Liver (tissue), 9 donors: ENCODE measurements around the gene EVC. TPM values are rescaled to one million over a fixed set of nuclear protein-coding genes. Genes with fewer than 3 reads are reported as not detected.
"Not testable (repeated sequence)": the region's sequence is repeated elsewhere in the genome, so short reads cannot be mapped to it uniquely, and the experiment has no call there.

Experiments
- DNase-seq: peaks from one replicate; pipeline ENCODE4 v3.0.0-alpha.2; 2017; ENCODE audit warnings: low spot score
- H3K27ac ChIP-seq, 2 donors: one replicate each; pipeline ENCODE4 v1.7.0; 2013; ENCODE audit warnings: inconsistent platforms in 2 of 2, low read length in 2 of 2, control low read depth in 1 of 2, low read depth in 1 of 2, mild to moderate bottlenecking in 1 of 2
- H3K27me3 ChIP-seq, 4 donors: one replicate each; pipeline versions ENCODE4 v1.6.1 to v1.7.0; 2013; ENCODE audit warnings: low read length in 3 of 4, inconsistent platforms in 1 of 4, mild to moderate bottlenecking in 1 of 4, moderate library complexity in 1 of 4; ENCODE audit not compliant: control insufficient read depth in 4 of 4, insufficient read depth in 4 of 4
- H3K36me3 ChIP-seq, 4 donors: one replicate each; pipeline versions ENCODE4 v1.6.1 to v1.7.0; 2013; ENCODE audit warnings: low read length in 3 of 4, mild to moderate bottlenecking in 3 of 4, low read depth in 1 of 4, moderate library complexity in 1 of 4; ENCODE audit not compliant: control insufficient read depth in 4 of 4, insufficient read depth in 3 of 4
- H3K4me1 ChIP-seq, 4 donors: one replicate each; pipeline versions ENCODE4 v1.6.1 to v1.7.0; 2013; ENCODE audit warnings: low read length in 3 of 4, mild to moderate bottlenecking in 3 of 4, moderate library complexity in 1 of 4; ENCODE audit not compliant: control insufficient read depth in 4 of 4, insufficient read depth in 4 of 4
- H3K4me3 ChIP-seq, 3 donors: one replicate each; pipeline versions ENCODE4 v1.6.1 to v1.7.0; 2013; ENCODE audit warnings: low read length in 3 of 3, control low read depth in 1 of 3, low read depth in 1 of 3, mild to moderate bottlenecking in 1 of 3
- H3K9ac ChIP-seq, 2 donors: one replicate each; pipeline ENCODE4 v1.7.0; 2013; ENCODE audit warnings: low read length in 2 of 2, mild to moderate bottlenecking in 2 of 2, moderate library complexity in 2 of 2, control low read depth in 1 of 2, low read depth in 1 of 2
- H3K9me3 ChIP-seq, 4 donors: one replicate each; pipeline versions ENCODE4 v1.6.1 to v1.7.0; 2013; ENCODE audit warnings: low read length in 3 of 4; ENCODE audit not compliant: control insufficient read depth in 4 of 4
- EGR1 ChIP-seq, 2 donors: IDR thresholded peaks; 2 replicates each; pipeline ENCODE4 v1.6.1; 2016 to 2018; ENCODE audit warnings: antibody characterized with exemption in 2 of 2, low read depth in 2 of 2
- FOXA1 ChIP-seq: IDR thresholded peaks from 2 replicates; pipeline ENCODE4 v1.6.1; 2016; ENCODE audit warnings: antibody characterized with exemption
- FOXA2 ChIP-seq: IDR thresholded peaks from 2 replicates; pipeline ENCODE4 v1.6.1; 2016; ENCODE audit warnings: antibody characterized with exemption
- GABPA ChIP-seq, 2 donors: IDR thresholded peaks in 1 of 2; conservative IDR thresholded peaks in 1 of 2; 2 replicates each; pipeline ENCODE4 v1.6.1; 2016; ENCODE audit warnings: antibody characterized with exemption in 2 of 2, mild to moderate bottlenecking in 1 of 2, moderate library complexity in 1 of 2
- HNF4A ChIP-seq, 2 donors: conservative IDR thresholded peaks; 2 replicates each; pipeline ENCODE4 v1.6.1; 2016; ENCODE audit warnings: antibody characterized with exemption in 2 of 2, mild to moderate bottlenecking in 2 of 2
- HNF4G ChIP-seq: IDR thresholded peaks from 2 replicates; pipeline ENCODE4 v1.6.1; 2016; ENCODE audit warnings: antibody characterized with exemption
- JUND ChIP-seq, 2 donors: IDR thresholded peaks; 2 replicates each; pipeline ENCODE4 v1.6.1; 2016; ENCODE audit warnings: antibody characterized with exemption in 2 of 2
- MAX ChIP-seq: IDR thresholded peaks from 2 replicates; pipeline ENCODE4 v1.6.1; 2016; ENCODE audit warnings: antibody characterized with exemption
- RXRA ChIP-seq, 2 donors: IDR thresholded peaks; 2 replicates each; pipeline ENCODE4 v1.6.1; 2017 to 2018; ENCODE audit warnings: antibody characterized with exemption in 2 of 2, mild to moderate bottlenecking in 1 of 2
- SP1 ChIP-seq: IDR thresholded peaks from 2 replicates; pipeline ENCODE4 v1.6.1; 2018; ENCODE audit warnings: antibody characterized with exemption, mild to moderate bottlenecking
- ZBTB33 ChIP-seq: IDR thresholded peaks from 2 replicates; pipeline ENCODE4 v1.6.1; 2016; ENCODE audit warnings: antibody characterized with exemption
- WGBS: extraction: QIAGEN DNeasy Blood & Tissue Kit; methylation state at CpG from one replicate; pipeline ENCODE4 v1.1.7; 2013; 5-methylcytosine and 5-hydroxymethylcytosine counted together
- polyA plus RNA-seq, 2 donors: library from polyadenylated mRNA; stranded (reverse) in 1 of 2; unstranded in 1 of 2; fragments of 200-250 nt in 1 of 2; fragments of >200 nt in 1 of 2; fragmentation: Nextera tagmentation in 1 of 2; extraction: Ambion mirVana in 1 of 2; gene quantifications; one replicate each; pipeline versions ENCODE4 v1.2.1 to v1.2.3, GENCODE V29; 2013 to 2015
- total RNA-seq, 2 donors: library from RNA; depleted of rRNA; stranded (reverse); fragments of >200 nt; gene quantifications; one replicate each; pipeline ENCODE4 v1.2.3, GENCODE V29; 2014
- TF ChIP-seq, protein P1 (sequence below): IDR thresholded peaks from 2 replicates; pipeline ENCODE4 v1.6.1; 2016; ENCODE audit warnings: antibody characterized with exemption, mild to moderate bottlenecking
- donor health status: healthy.
- donor health status: healthy.
- donor health status: healthy.
- donor health status: healthy.
- donor health status: healthy.

EVC gene
- total and polyA plus RNA-seq, 4 donors: 0.76 to 10.9 (median 3.2) TPM

GRCh38 chr4:5852523-5853202 lies 141.7 kb downstream of the EVC start:
- H3K4me3 ChIP-seq: no peak overlapping the region
- no peak overlapping the region for H3K9ac ChIP-seq
- WGBS: 72% methylated on average over 9 of the region's 9 CpGs
- TF ChIP-seq HNF4G (no peak), FOXA1 (no peak), ZBTB33 (no peak), GABPA (IDR thresholded peaks at IDR 0.05 in 1 of 2, conservative IDR thresholded peaks at IDR 0.05 in 1 of 2) (no peak), MAX (no peak), EGR1 (IDR thresholded peaks at IDR 0.05; ENCODE audit: low read depth in 2 of 2) (no peak), HNF4A (conservative IDR thresholded peaks at IDR 0.05) (no peak)
- H3K36me3 ChIP-seq: no peaks in the 10 kb centered on the region
- no peak overlapping the region for H3K27ac ChIP-seq
- DNase-seq: no peak
- no peaks in the 10 kb centered on the region for H3K9me3 ChIP-seq
- H3K4me1 ChIP-seq: no peaks in the 10 kb centered on the region
- H3K27me3 ChIP-seq: peaks cover 0 to 2% (median 0%) of the 10 kb centered on the region in 4 donors

DNA sequence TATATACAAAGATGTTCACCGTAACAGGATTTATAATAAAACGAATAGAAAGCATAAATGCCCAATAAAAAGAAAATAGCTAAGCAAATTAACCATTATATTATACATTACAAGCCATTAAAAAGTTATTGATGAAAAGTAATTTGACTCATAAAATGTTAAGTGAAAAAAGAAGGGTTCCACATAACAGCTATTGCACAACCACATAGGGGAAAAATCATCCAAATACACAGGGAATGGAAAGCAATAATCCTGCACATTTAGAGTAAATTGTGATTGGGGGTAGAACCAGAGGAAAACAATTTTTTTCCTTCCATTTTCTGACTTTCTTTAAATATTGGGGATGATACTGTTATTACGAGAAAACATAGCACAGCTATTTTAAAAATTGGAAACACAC lies 143.9 kb downstream of the EVC start:
- Histone ChIP-seq H3K4me1 (no peaks in the 10 kb centered on the region), H3K9me3 (no peaks in the 10 kb centered on the region), H3K36me3 (no peaks in the 10 kb centered on the region), H3K27ac (no peak overlapping the region), H3K27me3 (peaks cover 0 to 2% (median 0%) of the 10 kb centered on the region in 4 donors), H3K9ac (no peak overlapping the region), H3K4me3 (no peak overlapping the region)
- WGBS: 80% methylated on average over 3 of the region's 3 CpGs
- TF ChIP-seq HNF4G: no peak
- TF ChIP-seq FOXA2: no peak
- no peak for TF ChIP-seq ZBTB33
- TF ChIP-seq MAX: no peak
- TF ChIP-seq EGR1 (IDR thresholded peaks at IDR 0.05; ENCODE audit: low read depth in 2 of 2): no peak
- no peak for TF ChIP-seq JUND (IDR thresholded peaks at IDR 0.05)
- no peak for TF ChIP-seq SP1
- no peak for TF ChIP-seq HNF4A (conservative IDR thresholded peaks at IDR 0.05)
- no peak for TF ChIP-seq RXRA (IDR thresholded peaks at IDR 0.05)
- TF ChIP-seq, protein P1, sequence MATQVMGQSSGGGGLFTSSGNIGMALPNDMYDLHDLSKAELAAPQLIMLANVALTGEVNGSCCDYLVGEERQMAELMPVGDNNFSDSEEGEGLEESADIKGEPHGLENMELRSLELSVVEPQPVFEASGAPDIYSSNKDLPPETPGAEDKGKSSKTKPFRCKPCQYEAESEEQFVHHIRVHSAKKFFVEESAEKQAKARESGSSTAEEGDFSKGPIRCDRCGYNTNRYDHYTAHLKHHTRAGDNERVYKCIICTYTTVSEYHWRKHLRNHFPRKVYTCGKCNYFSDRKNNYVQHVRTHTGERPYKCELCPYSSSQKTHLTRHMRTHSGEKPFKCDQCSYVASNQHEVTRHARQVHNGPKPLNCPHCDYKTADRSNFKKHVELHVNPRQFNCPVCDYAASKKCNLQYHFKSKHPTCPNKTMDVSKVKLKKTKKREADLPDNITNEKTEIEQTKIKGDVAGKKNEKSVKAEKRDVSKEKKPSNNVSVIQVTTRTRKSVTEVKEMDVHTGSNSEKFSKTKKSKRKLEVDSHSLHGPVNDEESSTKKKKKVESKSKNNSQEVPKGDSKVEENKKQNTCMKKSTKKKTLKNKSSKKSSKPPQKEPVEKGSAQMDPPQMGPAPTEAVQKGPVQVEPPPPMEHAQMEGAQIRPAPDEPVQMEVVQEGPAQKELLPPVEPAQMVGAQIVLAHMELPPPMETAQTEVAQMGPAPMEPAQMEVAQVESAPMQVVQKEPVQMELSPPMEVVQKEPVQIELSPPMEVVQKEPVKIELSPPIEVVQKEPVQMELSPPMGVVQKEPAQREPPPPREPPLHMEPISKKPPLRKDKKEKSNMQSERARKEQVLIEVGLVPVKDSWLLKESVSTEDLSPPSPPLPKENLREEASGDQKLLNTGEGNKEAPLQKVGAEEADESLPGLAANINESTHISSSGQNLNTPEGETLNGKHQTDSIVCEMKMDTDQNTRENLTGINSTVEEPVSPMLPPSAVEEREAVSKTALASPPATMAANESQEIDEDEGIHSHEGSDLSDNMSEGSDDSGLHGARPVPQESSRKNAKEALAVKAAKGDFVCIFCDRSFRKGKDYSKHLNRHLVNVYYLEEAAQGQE: no peak
- no peak for DNase-seq

GRCh38 chr4:5856362-5856761 lies 145.4 kb downstream of the EVC start:
- not testable (repeated sequence) for H3K9ac ChIP-seq, H3K4me1 ChIP-seq, H3K27me3 ChIP-seq, H3K27ac ChIP-seq, DNase-seq, H3K4me3 ChIP-seq, H3K36me3 ChIP-seq, H3K9me3 ChIP-seq
- 94% methylated on average over 3 of the region's 3 CpGs for WGBS
